Erythroblast (primary cell): ENCODE data around the gene HFM1.

Experiments used
- DNase-seq, 2 experiments: peaks; one replicate each; lab custom pipeline; 2025; lab: John Stamatoyannopoulos, UW
- GATA1 ChIP-seq: IDR thresholded peaks from 2 replicates; pipeline ENCODE4 v1.6.1; 2011; ENCODE audit warnings: low read depth, mild to moderate bottlenecking, control low read depth, low read length, moderate library complexity
- POLR2A ChIP-seq: IDR thresholded peaks from 2 replicates; pipeline ENCODE4 v1.6.1; 2011; ENCODE audit warnings: mild to moderate bottlenecking, low read length

HFM1 gene

DNA sequence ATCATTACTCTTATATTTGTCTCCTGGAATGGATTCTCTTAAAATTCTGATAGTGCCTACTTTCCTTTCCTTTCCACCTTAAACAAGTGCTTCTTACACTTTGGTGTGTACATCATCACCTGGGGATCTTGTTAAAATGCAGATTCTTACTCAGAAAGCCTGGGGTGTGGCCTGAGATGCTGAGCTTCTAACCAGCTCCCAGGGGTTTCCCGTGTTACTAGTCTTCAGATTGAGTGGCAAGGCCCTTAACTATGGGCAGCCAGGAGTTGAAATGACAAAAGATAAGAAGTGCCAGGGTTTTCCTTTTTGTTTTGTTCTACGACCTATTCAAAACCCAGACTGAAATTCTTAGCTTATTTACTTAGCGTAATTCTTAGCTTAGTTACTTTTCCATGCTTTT, 159.2 kb downstream of the HFM1 start:
- no peak for TF ChIP-seq POLR2A
- no peak for TF ChIP-seq GATA1
- DNase-seq = no peak

- TF ChIP-seq GATA1 (no peak), POLR2A (no peak)
These were observed 159.9 kb downstream of the HFM1 start for GRCh38 chr1:91244737-91245136.

GRCh38 chr1:91243171-91243570, 161.5 kb downstream of the HFM1 start:
- DNase-seq = no peak
- TF ChIP-seq POLR2A (no peak), GATA1 (no peak)

More at GRCh38 chr1:91244737-91245136, 159.9 kb downstream of the HFM1 start:
- DNase-seq = no peak

DNA sequence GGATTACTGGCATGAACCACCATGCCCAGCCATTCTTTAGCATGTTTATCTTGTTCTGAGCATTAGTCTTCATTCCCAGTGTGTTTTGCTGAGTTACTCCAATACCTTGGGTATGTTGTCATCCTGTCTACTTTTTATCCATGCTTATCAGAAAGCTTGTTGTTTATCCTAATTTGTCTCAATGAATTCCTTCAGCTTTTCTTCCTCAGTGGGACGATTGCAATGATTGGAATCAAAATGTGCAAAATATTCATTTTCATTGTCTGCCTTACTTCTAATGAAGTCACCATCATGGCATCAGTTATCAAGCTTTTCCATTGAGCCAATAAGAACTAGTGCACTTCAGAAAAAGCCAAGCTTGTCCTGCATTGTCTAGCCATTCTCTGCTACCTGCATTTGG, 170.5 kb downstream of the HFM1 start:
- TF ChIP-seq POLR2A (no peak), GATA1 (no peak)
- no peak for DNase-seq

GRCh38 chr1:91226741-91227140, 177.9 kb downstream of the HFM1 start:
- TF ChIP-seq POLR2A (no peak), GATA1 (no peak)
- no peak for DNase-seq

- no peak for DNase-seq
- TF ChIP-seq POLR2A (no peak), GATA1 (no peak)
These were observed 179.8 kb downstream of the HFM1 start for GRCh38 chr1:91224878-91225277.

DNA sequence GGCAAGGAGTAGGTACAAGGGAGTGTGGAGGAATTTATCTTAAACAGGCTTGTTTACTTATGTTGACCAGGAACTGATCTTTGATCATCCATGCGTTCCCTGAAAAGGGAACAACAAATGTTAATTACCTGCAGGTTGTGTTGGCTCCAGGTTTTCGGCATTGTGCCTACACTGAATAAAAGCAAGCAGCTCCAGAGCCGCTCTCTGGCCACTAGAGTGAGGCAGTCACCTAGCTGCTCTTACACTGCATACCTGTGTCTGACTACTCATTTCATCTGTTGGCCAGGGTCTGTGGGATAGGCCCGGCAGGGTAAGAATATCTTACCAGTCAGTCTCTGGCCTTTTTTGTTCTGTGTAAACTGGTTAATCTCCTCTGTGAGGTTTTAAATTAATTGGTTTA, 183.6 kb downstream of the HFM1 start:
- no peak for TF ChIP-seq POLR2A
- TF ChIP-seq GATA1 = no peak
- DNase-seq = no peak

GRCh38 chr1:91217911-91218310, 186.7 kb downstream of the HFM1 start:
- no peak for DNase-seq
- TF ChIP-seq POLR2A (no peak), GATA1 (no peak)
